ENCODE results near the gene GAGE10.

Gene GAGE10, protein sequence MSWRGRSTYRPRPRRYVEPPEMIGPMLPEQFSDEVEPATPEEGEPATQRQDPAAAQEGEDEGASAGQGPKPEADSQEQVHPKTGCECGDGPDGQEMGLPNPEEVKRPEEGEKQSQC

DNA sequence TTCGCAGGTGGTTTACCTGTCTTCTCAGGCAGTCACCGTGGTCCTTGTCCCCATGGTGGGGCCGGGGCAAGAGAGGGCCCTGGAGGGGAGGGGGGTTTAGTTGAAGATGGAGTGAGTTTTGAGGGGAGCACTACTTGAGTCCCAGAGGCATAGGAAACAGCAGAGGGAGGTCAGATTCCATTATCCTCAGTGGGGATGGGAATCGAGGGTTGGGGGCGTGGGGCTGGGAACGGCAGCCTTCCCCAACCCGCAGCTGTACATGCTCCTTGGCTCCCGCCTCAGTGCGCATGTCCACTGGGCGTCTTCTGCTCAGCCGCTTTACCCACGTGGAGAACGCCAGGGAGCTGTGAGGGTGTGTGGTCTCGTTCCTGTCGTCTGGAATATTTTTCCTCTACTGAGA, at the start of gene GAGE10:
Gene GAGE10, plus strand, starts transcription at position 301 of the 400 bp plus-strand sequence. CDS start 1,214 bp downstream, outside the sequence.
- DNase-seq (ENCODE audit: low read depth), result no peak
- no peak within 1 kb of the TSS for H3K4me3 ChIP-seq (ENCODE audit: low read depth, low read length)
- TF ChIP-seq, protein P1, sequence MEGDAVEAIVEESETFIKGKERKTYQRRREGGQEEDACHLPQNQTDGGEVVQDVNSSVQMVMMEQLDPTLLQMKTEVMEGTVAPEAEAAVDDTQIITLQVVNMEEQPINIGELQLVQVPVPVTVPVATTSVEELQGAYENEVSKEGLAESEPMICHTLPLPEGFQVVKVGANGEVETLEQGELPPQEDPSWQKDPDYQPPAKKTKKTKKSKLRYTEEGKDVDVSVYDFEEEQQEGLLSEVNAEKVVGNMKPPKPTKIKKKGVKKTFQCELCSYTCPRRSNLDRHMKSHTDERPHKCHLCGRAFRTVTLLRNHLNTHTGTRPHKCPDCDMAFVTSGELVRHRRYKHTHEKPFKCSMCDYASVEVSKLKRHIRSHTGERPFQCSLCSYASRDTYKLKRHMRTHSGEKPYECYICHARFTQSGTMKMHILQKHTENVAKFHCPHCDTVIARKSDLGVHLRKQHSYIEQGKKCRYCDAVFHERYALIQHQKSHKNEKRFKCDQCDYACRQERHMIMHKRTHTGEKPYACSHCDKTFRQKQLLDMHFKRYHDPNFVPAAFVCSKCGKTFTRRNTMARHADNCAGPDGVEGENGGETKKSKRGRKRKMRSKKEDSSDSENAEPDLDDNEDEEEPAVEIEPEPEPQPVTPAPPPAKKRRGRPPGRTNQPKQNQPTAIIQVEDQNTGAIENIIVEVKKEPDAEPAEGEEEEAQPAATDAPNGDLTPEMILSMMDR (IDR thresholded peaks at IDR 0.05; ENCODE audit: low read depth, low read length, missing control alignments), result no peak

DNA sequence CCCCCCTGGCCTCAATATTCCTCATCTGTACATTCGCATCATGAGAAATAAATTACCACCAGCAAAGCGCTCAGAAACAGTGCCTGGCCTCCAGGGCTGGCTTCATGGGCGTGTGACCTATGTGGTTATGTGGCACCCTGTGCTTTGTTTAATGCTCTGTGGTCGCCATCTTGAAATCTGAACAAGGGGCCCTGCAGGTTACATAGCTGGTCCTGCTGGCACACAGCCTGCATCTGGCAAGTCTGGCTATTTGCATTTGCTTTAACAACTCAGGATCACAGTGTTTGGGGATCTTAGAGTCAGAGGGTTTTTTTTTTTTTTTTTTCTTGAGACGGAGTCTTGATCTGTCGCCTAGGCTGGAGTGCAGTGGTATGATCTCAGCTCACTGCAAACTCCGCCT, 48.8 kb upstream of the GAGE10 start:
- DNase-seq (ENCODE audit: low read depth), result no peak
- H3K4me3 ChIP-seq (ENCODE audit: low read depth, low read length), result no peak overlapping the region
- TF ChIP-seq, protein P1 (IDR thresholded peaks at IDR 0.05; ENCODE audit: low read depth, low read length, missing control alignments), result no peak

DNA sequence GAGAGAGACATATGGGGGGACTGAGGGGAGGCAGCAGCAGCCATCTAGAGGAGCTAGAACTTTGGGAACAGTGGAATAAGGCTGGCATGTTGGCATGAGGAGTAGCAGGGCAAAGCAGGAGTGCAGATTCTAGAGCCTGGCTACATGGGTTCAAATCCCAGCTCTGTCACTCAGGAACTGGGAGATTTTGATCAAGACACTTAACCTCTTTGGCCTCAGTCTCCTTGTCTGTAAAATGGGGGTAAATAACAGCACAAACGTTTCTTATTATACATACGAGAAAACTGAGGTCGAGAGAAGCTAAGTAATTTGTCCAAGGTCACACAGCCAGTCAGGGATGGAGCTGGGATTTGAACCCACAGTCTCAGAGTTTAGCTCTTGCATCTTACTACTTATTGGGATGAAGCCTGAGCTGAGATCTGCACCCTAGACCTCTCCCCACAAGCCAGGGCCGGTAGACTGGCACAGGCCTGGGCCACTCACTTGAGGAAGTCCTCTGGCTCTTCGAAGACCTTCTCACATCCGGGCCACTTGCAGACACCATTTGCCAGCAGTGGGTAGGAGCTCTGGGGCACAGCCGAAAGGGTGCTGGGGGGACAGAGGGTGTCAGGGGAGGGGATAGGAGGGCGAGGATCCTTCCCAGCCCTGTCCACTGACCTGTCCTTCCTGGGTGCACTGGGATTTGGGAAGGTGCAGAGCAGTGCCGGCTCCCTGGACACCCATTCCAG, 47.0 kb upstream of the GAGE10 start:
- H3K4me3 ChIP-seq (ENCODE audit: low read depth, low read length), result no peak overlapping the region
- TF ChIP-seq, protein P1 (IDR thresholded peaks at IDR 0.05; ENCODE audit: low read depth, low read length, missing control alignments), result no peak
- no peak for DNase-seq (ENCODE audit: low read depth)

DNA sequence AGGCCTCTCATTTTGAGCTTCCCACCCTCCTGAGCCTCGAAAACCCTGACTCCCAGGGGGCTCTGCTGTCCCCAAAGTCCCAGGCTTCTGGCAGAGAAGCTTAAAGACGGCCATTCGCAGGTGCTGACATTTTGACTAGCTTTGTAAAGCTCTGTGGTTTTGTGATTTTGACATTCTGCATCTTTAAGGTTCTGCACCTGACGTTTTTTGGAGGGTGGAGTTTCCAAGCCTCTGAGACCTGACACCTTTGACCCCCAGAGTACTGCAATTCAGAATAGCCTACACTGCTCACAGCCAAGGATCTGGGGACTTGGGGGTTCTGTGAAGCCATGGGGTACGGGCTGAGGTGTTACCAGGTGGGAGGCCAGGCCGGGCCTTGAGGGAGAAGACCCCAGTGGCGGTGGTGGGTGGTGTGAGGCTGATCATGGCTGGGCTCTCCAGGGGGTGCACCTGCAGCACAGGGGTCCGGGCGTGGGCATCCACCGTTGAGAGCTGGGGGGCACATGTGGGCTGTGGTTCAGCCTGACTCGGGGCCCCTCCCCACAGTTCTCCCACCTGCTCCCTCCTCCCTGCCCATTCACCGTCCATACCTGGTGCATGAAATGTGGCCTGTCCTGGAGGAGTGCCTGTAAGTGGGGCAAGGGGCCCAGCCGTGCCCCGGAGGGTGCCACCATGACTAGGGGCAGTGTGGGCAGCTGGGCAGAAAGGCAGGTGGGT, 46.2 kb upstream of the GAGE10 start:
- H3K4me3 ChIP-seq (ENCODE audit: low read depth, low read length), result no peak overlapping the region
- no peak for DNase-seq (ENCODE audit: low read depth)
- TF ChIP-seq, protein P1 (IDR thresholded peaks at IDR 0.05; ENCODE audit: low read depth, low read length, missing control alignments), result no peak

DNA sequence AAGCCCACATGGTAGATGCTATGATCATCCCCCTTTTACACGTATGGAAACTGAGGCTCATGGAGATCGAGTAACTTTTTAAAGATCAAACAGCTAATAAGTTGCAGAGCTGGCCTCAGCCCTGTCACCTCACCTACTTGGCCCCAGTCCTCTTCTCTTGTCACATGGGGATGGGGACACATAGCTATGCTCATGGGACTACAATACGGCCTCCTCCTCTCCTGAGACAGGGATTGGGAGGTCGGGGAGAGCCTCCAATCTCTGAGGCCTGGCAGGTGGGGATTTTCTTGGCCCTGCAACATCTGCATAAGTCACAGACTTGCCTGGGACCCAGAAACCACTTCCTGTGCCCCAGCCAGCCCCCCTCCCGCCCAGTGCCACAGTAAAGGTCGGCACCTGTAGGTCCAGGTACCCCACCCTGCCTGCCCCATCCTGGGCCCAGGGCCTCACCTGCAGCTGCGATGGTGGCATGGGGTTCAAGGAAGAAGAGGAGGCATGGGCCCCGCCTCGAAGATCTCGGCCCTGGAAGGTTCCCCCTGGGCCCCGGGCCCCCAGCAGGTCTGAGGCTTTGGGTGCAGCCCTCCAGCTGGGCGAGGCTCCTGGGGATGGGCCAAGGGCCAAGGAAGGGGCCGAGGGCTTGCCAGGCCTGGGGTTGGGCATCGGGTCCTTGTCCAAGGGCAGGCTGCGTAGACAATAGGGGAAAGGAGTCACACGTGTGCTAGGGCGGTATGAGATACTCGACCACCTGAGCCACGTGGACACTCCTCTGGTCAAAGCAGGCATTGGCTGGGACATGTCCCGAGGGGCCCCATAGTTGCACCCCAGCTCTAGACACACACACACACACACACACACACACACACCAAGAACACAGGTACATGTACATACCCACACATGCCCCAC, 45.3 kb upstream of the GAGE10 start:
- DNase-seq (ENCODE audit: low read depth), result no peak
- no peak overlapping the region for H3K4me3 ChIP-seq (ENCODE audit: low read depth, low read length)
- TF ChIP-seq, protein P1 (IDR thresholded peaks at IDR 0.05; ENCODE audit: low read depth, low read length, missing control alignments), result no peak

DNA sequence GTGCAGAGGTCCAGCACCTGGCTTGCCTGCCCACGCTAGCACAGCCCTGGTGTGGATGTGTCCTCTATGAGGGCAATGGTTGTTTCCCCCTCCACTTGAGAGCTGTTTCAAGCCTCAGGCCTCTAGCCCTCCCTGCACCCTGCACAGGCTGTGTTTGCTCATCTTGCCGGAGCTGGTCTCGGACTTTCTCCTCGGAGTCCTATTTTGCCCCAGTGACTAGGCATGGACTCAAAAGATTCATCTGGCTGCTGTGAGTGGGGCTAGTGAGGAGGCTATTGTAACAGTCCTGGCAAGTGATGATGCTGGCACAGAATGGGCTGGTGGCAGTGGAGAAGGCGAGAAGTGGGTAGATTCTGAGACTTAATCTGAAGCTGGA, 44.7 kb upstream of the GAGE10 start:
- no peak for DNase-seq (ENCODE audit: low read depth)
- TF ChIP-seq, protein P1 (IDR thresholded peaks at IDR 0.05; ENCODE audit: low read depth, low read length, missing control alignments), result no peak
- H3K4me3 ChIP-seq (ENCODE audit: low read depth, low read length), result no peak overlapping the region
